Activated B cell treated with CpG ODN at 0.5 μM for 24 hours (primary cell): Measurements from ENCODE around the gene RANBP17. TPM values are rescaled to one million over a fixed set of nuclear protein-coding genes. Genes with fewer than 3 reads are reported as not detected.

Experiments
- ATAC-seq: fragments of 200-7000 bp; cut with Tn5 transposase; one replicate; pipeline ENCODE4 v1.10.0; 2021; ENCODE audit warnings: low read depth, mild to moderate bottlenecking, moderate library complexity
- CTCF ChIA-PET: fragments of 350-600 bp; sonication (Branson Sonifier 250); formaldehyde crosslinking; loops from one replicate; lab custom pipeline; 2021; ENCODE audit warnings: antibody characterized with exemption; lab: Charles Lee
- POLR2A ChIA-PET: fragments of 350-600 bp; sonication (Branson Sonifier 250); formaldehyde crosslinking; loops from one replicate; lab custom pipeline; 2021; ENCODE audit warnings: antibody characterized with exemption; lab: Charles Lee
- DNase-seq: peaks from one replicate; pipeline ENCODE4 v3.0.0; 2022
- H3K27ac Mint-ChIP-seq: one replicate; pipeline ENCODE4 v1.8.0; 2020; ENCODE audit warnings: mixed read lengths
- H3K27me3 Mint-ChIP-seq: one replicate; pipeline ENCODE4 v1.8.0; 2021; ENCODE audit warnings: mixed read lengths
- H3K36me3 Mint-ChIP-seq: one replicate; pipeline ENCODE4 v1.8.0; 2021; ENCODE audit warnings: low read depth, mixed read lengths
- H3K4me1 Mint-ChIP-seq: one replicate; pipeline ENCODE4 v1.8.0; 2021; ENCODE audit warnings: mixed read lengths
- H3K4me3 Mint-ChIP-seq: one replicate; pipeline ENCODE4 v1.8.0; 2020; ENCODE audit warnings: mild to moderate bottlenecking, mixed read lengths
- H3K9me3 Mint-ChIP-seq: one replicate; pipeline ENCODE4 v1.8.0; 2020; ENCODE audit warnings: mixed read lengths
- intact Hi-C: fragments of 100-400 bp; cut with micrococcal nuclease; formaldehyde crosslinking; loops from one replicate; pipeline ENCODE4 v1.15.1; 2024
- total RNA-seq: library from RNA; stranded (reverse); gene quantifications from 2 replicates; pipeline ENCODE4 v1.2.3, GENCODE V29; 2022
- TF ChIP-seq, protein P1 (sequence below): fragments of 200-600 bp; IDR thresholded peaks from one replicate; pipeline ENCODE4 v1.8.0; 2022; ENCODE audit warnings: antibody characterized with exemption, mild to moderate bottlenecking

Gene RANBP17
- total RNA-seq, 1 donor from 2014 or later, result not detected

DNA sequence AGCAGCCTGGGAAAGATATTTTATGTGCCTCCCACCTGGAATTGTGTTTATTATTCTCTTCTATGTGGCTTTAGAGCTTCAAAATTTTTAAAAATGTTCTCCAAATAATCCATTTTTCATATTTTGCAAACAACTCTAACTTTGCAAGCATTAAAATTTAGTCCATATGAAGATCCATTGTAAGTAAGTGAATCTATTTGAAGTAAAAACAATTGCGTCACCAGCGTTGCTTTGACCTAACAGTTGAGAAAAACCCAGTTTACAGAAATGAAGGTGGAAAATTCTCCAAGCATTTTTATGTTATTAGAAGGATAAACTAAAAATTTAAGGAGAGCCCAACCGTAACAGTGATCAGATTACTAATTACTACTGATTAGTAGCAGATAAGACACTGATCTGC lies 408.3 kb downstream of the RANBP17 start:
- Mint-ChIP-seq H3K4me1 (no peaks in the 10 kb centered on the region), H3K27ac (no peak overlapping the region), H3K4me3 (no peak overlapping the region), H3K9me3 (peaks cover 3% of the 10 kb centered on the region), H3K36me3 (no peaks in the 10 kb centered on the region), H3K27me3 (peaks cover 14% of the 10 kb centered on the region)
- POLR2A ChIA-PET, result no interaction called here
- DNase-seq (no peak), ATAC-seq (no peak)
- intact Hi-C loops, result no loop called here
- TF ChIP-seq, protein P1, sequence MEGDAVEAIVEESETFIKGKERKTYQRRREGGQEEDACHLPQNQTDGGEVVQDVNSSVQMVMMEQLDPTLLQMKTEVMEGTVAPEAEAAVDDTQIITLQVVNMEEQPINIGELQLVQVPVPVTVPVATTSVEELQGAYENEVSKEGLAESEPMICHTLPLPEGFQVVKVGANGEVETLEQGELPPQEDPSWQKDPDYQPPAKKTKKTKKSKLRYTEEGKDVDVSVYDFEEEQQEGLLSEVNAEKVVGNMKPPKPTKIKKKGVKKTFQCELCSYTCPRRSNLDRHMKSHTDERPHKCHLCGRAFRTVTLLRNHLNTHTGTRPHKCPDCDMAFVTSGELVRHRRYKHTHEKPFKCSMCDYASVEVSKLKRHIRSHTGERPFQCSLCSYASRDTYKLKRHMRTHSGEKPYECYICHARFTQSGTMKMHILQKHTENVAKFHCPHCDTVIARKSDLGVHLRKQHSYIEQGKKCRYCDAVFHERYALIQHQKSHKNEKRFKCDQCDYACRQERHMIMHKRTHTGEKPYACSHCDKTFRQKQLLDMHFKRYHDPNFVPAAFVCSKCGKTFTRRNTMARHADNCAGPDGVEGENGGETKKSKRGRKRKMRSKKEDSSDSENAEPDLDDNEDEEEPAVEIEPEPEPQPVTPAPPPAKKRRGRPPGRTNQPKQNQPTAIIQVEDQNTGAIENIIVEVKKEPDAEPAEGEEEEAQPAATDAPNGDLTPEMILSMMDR, result no peak
- CTCF ChIA-PET, result no interaction called here

- intact Hi-C loops, result loop anchor here (2.0 kb wide), 1 partner anchor 635 kb away; no protein-coding TSS in a partner anchor
- no peak for ATAC-seq
Observed at GRCh38 chr5:171271798-171272197, 410.0 kb downstream of the RANBP17 start.

DNA sequence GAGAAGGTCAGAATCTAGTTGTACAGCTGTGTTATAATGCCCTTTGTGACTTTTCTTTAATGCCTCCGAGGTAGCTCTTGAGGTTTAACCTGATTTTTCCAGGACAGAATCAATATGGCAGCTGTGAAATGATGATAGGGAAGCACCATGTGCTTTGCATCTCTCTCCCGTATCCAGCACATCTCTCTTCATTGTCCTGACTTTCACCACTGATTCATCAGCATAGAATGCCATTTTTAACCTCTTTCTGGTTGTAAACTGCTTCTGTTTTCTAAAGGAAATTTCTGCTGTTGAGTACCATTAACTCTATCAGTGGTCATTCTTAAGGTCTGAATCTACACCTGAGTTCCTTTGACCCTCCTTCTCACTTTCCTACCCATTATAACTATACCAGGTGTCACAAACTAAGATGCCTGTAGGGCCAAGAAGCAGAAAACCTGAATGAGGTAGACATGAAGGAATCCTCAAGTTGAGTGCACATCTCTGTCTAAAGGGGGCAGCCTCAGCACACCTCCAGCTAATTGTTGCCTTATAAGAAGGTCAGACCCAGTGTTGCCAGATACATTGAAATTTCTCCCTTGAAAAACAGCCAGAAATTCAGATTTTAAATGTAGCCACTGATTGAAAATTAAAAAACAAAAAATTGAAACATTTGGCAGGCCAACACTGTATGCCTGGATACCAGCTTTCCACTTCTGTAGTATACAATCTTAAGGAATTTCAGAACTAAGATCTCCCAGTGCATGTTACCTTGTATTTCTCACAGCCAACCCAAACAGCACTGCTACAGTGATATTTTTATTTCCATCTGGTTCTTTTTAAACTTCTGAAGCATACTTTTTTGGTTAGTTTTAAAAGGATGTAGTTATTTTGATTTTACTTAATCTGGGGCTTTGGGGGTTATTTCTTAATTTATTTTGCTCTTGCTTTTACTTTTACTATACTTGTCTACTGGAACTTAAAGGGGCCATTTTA lies 411.5 kb downstream of the RANBP17 start:
- ATAC-seq (no peak), DNase-seq (no peak)
- no peaks in the 10 kb centered on the region for H3K36me3 Mint-ChIP-seq
- peaks cover 14% of the 10 kb centered on the region for H3K27me3 Mint-ChIP-seq
- ChIA-PET POLR2A (no interaction called here), CTCF (no interaction called here)
- intact Hi-C loops, result loop anchor here (2.0 kb wide), 1 partner anchor 634 kb away; no protein-coding TSS in a partner anchor
- H3K9me3 Mint-ChIP-seq, result peaks cover 3% of the 10 kb centered on the region
- H3K4me1 Mint-ChIP-seq, result no peaks in the 10 kb centered on the region
- TF ChIP-seq, protein P1, result no peak
- no peak overlapping the region for H3K27ac Mint-ChIP-seq
- no peak overlapping the region for H3K4me3 Mint-ChIP-seq

More at GRCh38 chr5:171271798-171272197, 410.0 kb downstream of the RANBP17 start:
- TF ChIP-seq, protein P1, result no peak
- no peak for DNase-seq
- H3K36me3 Mint-ChIP-seq, result no peaks in the 10 kb centered on the region
- H3K4me3 Mint-ChIP-seq, result no peak overlapping the region
- H3K27ac Mint-ChIP-seq, result no peak overlapping the region
- ChIA-PET POLR2A (no interaction called here), CTCF (no interaction called here)
- H3K27me3 Mint-ChIP-seq, result peaks cover 14% of the 10 kb centered on the region
- H3K4me1 Mint-ChIP-seq, result no peaks in the 10 kb centered on the region
- H3K9me3 Mint-ChIP-seq, result peaks cover 3% of the 10 kb centered on the region

DNA sequence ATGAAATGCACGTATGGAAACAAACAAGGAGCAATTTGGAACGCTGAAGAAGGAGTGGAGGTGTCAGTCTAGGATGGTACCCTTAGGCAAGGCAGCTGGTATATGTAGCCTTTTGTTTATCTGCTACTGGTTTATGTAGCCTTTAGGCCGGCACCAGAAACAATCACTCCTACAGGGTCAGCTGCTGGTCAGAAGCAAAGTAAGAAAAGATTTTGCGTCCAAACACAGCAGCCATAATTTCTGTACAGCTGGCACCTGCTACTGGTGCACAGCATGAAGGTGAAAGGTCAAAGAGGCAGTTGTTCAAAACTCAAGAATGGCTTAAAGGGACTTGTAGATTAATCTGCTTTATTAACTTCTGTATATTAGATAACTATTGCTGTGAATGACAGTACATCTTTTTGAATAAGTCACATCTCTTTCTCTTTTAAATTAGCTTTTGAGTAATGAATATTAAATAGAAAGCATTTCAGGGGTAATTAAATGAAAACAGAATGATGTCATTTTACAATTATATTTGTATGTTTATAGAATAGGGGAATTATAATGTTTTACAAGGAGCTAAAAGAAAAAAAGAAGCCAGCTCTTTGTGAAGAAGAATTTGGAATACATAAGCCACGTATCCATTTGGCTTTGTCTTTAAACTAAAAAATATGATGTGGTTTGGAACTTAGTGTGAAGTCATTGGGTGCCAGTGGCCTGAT lies 414.2 kb downstream of the RANBP17 start:
- ATAC-seq, result no peak
- ChIA-PET POLR2A (no interaction called here), CTCF (interaction anchor here (0.7 kb wide), 1 partner anchor 1655 kb away, joined by 3 read pairs; no protein-coding TSS in a partner anchor)
- intact Hi-C loops, result no loop called here
- H3K4me1 Mint-ChIP-seq, result no peaks in the 10 kb centered on the region
- H3K27me3 Mint-ChIP-seq, result peaks cover 21% of the 10 kb centered on the region
- TF ChIP-seq, protein P1, result no peak
- no peaks in the 10 kb centered on the region for H3K36me3 Mint-ChIP-seq
- no peak overlapping the region for H3K4me3 Mint-ChIP-seq
- no peak overlapping the region for H3K27ac Mint-ChIP-seq
- peaks cover 3% of the 10 kb centered on the region for H3K9me3 Mint-ChIP-seq
- no peak for DNase-seq

DNA sequence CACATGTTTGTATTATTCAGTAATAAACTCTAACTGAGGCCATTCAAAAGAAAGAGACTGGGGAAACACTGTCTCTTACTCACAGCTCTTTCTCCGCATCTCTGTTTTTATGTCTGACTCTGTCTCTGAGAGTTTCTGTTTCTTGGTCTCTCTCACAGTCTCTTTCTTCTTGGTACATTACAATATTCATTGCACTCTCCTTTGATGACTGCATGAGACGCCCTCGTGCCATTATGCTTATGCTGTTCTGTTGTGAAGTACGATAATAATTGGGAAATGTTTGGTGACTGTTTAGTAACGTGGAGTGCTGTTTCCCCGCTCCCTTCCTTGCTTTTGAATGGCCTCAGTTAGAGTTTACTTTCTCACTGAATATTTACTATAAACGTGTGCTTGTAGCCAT lies 421.9 kb downstream of the RANBP17 start:
- POLR2A ChIA-PET, result no interaction called here
- Mint-ChIP-seq H3K36me3 (no peaks in the 10 kb centered on the region), H3K9me3 (no peaks in the 10 kb centered on the region), H3K4me1 (no peaks in the 10 kb centered on the region), H3K4me3 (no peak overlapping the region), H3K27me3 (peaks cover 29% of the 10 kb centered on the region), H3K27ac (no peak overlapping the region)
- TF ChIP-seq, protein P1, result no peak
- intact Hi-C loops, result no loop called here
- DNase-seq, result no peak
- ATAC-seq, result no peak
- CTCF ChIA-PET, result no interaction called here
